GM12873 (cell line): ENCODE measurements around the gene MRPL23.

Source experiments
- TF ChIP-seq, protein P1 (sequence below): IDR thresholded peaks from 2 replicates; pipeline ENCODE4 v1.5.1; 2012; ENCODE audit warnings: low read depth, mild to moderate bottlenecking, moderate library complexity, low read length, control low read depth; ENCODE audit not compliant: insufficient read depth; ENCODE audit errors: missing control alignments

Gene MRPL23

DNA sequence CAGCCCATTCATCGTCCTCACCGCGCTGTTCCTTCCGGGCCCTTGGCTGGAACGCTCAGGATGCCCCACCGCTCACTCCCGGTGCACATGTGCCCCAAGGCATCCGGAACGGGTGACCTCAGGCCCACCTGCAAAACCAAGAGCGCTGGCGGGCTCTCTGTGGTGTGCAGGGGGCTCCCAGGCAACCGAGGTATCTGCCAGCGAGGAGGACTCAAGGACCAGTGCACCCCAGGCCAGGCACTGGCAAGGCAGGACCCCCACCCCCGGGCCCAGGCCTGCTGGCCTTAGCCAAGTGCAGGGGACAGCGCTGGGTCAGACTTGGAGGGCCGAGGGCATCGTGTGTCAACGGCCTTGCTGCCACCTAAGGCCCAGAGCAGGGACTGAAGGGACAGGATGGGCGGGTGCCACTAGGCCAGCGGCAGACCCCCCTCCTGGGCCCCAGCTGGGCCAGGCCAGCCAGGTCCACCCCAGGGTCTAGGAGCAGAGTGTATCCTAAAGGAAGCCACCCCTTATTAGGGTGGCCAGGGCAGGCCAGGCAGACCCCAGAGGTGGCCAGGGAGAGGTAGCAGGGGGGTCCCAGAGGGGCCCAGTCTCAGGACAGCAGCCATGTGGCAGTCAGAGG lies 19.2 kb upstream of the MRPL23 start:
- TF ChIP-seq, protein P1, sequence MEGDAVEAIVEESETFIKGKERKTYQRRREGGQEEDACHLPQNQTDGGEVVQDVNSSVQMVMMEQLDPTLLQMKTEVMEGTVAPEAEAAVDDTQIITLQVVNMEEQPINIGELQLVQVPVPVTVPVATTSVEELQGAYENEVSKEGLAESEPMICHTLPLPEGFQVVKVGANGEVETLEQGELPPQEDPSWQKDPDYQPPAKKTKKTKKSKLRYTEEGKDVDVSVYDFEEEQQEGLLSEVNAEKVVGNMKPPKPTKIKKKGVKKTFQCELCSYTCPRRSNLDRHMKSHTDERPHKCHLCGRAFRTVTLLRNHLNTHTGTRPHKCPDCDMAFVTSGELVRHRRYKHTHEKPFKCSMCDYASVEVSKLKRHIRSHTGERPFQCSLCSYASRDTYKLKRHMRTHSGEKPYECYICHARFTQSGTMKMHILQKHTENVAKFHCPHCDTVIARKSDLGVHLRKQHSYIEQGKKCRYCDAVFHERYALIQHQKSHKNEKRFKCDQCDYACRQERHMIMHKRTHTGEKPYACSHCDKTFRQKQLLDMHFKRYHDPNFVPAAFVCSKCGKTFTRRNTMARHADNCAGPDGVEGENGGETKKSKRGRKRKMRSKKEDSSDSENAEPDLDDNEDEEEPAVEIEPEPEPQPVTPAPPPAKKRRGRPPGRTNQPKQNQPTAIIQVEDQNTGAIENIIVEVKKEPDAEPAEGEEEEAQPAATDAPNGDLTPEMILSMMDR = no peak

DNA sequence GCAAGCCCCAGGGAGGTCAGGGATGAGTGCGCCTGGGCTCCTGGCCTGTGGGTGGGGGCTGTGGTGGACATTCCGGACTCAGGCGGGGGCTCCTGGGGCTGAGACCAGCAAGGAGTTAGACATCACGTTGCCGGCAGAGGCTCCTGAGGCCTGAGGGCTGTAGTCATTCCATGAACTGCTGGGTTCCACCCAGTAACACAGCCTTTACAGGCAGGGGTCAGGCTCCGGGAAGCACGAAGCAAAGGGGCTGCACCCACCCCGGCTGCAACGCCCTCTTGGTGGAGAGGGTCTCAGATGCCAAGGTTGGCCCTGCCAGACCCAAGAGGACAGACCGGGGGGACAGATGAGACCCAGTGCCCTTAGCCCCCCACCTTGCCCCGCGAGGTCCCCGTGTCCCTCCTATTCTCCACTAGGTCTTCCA lies 18.7 kb upstream of the MRPL23 start:
- TF ChIP-seq, protein P1 = no peak

DNA sequence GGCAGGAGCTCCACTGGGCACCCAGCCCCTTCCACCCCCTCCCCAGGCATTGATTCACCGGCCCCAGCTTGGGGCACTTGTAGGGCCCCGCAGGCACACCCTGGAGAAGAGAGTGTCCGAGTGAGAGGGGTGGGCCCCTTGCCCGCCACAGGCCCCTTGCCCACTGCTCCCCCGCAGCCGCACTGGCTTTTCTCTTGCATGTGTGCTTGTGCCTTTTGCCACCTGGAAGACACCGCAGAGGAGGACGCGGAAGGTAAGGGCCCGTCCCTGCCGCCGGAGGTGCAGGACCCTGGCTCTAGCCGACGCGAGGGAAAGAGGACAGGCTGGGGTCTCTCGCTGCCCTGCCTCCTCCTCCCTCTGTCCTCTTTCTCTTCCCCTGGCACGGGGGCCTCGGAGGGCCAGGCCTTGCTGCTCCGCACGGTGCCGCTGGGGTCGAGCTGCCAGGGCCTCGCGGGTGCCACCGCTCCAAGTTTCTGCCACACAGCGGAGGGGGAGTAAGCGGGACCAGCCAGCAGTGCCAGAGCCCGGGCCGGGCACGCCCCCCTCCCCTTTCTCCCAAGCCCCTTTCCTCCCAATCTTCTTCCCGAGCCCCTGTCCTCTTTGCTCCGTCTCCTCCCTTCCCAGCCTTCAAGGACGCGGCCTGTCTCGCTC lies 18.1 kb upstream of the MRPL23 start:
- TF ChIP-seq, protein P1 = no peak

DNA sequence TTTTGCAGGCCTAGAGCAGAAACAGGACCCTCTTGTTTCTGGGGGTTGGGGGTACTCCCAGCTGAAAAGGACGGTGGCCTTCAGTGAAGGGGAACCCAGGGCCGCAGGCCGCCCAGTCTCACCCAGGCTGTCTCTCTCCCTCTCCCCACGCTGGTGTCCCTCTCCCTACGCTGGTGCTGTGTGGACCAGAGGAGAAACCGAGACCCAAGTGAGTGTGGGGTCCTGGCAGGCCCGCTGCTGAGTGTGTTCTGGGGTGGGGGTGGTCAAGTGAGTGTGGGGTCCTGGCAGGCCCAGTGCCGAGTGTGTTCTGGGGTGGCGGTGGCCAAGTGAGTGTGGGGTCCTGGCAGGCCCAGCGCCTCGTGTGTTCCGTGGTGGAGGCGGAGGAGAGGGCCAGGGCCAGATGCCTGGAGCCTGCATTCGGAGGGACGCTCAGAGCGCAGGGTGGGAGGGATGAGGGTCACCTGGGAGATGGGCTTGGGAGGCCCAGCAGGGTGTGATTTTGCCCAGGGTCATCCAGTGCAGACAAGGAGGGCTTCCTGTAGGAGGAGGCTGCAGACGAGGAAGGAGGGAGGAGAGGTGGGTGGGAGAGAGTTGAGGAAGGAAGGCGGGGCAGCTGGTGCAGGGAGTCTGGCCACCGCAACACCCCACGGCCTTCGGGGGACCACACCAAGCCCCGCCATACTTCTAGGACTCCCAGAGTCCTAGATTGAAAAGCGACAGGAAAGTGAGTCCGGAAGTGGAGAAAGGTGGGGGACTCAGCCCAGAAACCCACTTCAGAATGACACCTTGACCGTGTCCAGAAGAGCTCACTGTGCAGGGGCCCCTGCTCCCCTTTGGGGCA lies 17.3 kb upstream of the MRPL23 start:
- TF ChIP-seq, protein P1 = no peak

DNA sequence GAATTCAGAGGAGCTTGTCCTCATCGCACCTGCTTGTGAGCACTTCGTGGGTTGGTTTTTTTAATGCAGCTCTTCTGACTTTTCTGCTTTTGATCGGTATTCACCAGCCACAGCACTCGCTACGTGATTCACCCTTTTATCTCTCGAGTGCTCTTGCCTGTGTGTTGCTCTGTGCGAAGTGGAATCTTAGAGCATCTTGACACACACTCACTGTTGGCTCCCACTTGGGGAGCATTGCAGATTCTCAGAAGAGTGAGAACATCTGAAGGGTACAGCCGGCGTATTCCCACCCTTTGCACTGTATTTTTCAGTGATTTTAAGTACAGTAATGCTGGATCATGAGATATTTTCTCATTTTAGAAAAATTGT lies 16.7 kb upstream of the MRPL23 start:
- TF ChIP-seq, protein P1 = no peak

DNA sequence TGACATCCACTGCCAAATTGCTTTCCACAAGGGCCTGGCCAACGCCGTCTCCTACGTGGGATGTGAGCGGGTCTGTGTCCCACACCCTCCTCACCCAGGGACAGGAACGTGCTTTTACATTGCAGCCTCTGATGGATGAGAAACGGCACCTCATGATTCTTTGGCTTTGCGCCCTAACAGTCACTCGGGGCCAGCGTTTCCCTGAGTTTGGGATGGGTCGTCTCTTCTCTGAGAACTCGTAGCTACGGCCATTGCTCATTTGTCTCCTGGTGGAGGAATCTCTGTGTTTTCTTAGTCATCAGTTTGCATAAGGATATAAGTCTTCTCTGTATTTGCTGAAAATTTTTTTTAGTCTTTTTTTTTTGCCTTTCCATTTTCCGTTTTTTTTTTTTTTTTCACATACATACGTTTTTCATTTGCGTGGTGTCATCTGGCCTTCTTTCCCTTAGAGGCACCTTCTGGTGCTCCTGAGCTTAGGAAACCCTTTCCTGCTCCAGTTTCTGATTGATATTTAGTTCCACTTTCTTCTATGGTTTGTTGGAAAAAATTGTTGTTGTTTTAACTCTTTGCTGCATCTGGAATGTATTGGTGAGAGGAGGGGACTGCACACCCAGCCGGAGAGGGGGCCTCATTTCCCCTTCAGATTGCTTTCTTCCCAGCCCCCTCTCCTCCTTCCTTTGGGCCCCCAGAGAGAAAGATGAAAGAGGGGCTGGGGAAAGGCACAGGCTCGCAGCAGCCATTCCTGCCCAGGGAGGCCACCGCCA lies 15.6 kb upstream of the MRPL23 start:
- TF ChIP-seq, protein P1 = no peak
